ENCODE data around the gene PALM. TPM values are rescaled to one million over a fixed set of nuclear protein-coding genes. Genes with fewer than 3 reads are reported as not detected.

The PALM gene
- total RNA-seq, 1 experiment from 2014 or later = 18.5 TPM

DNA sequence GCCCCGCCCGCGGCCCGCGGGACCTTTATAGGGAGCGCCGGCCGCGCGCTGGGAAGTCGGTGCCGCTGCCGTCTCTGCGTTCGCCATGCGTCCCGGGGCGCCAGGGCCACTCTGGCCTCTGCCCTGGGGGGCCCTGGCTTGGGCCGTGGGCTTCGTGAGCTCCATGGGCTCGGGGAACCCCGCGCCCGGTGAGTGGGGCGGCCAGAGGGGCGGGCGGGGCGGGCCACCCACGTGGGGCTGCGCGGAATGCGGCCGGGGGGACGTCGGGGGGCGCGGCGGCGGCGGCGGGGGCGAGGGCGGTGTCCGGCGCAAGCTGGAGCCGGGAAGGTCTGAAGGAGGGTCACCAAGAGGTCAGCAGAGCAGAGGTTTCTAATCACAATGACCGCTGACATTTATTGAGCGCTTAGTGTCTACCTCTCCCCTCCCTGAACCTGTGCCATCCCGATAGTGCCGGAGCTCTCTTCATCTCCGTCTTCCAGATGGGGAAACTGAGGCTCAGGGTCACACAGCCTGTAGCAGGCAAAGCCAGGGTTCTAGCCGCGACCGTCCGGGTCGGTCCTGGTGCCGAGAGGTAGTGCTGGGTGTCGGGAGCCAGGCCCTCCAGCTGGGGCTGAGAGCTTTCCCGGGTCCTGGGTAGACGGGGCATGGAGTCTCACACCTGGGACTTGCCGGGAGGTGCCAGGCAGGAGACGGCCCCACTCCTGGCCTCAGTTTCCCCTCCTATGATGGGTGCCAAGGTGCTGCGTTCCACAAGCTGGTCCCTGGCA lies 32.2 kb upstream of the PALM start, which contains the start of gene FSTL3:
Gene FSTL3 (plus strand): TSS at position 54 of the 767 bp plus-strand sequence. CDS start 32 bp downstream, at position 86.
- no peak within 1 kb of the TSS; the same call in 1 of the 2 replicates for H3K14ac ChIP-seq (ENCODE audit: insufficient read depth, low read length)
- H2BK120ac ChIP-seq (ENCODE audit: low read depth, low read length, poor library complexity, severe bottlenecking) = no peak within 1 kb of the TSS
- no peak for DNase-seq
- no peaks in the 10 kb centered on the region for H3K9me3 Mint-ChIP-seq
- peak within 1 kb of the TSS; percentile 4 for H3K4me2 ChIP-seq (ENCODE audit: insufficient read depth, insufficient read length, low read length)
- no peak within 1 kb of the TSS for H4K8ac ChIP-seq (replicated peaks; ENCODE audit: insufficient read length, low read depth, low read length)
- no peak within 1 kb of the TSS for H4K91ac ChIP-seq (ENCODE audit: insufficient read length, low read depth, low read length)
- no peak within 1 kb of the TSS for H2AFZ ChIP-seq (ENCODE audit: low read length)
- H3K79me2 ChIP-seq (ENCODE audit: insufficient read depth, low read length) = no peaks in the 10 kb centered on the region
- H4K5ac ChIP-seq (ENCODE audit: insufficient read length, low read depth, low read length) = no peak within 1 kb of the TSS
- no CpG with 5 or more reads among the region's 63 CpGs for WGBS (ENCODE audit: extremely low coverage, insufficient read length, low lambda C conversion rate)
- H3K4me1 ChIP-seq (ENCODE audit: insufficient read depth, low read length) = no peaks in the 10 kb centered on the region
- H2BK15ac ChIP-seq (ENCODE audit: low read depth, low read length) = no peak within 1 kb of the TSS
- no peak within 1 kb of the TSS for H3K4ac ChIP-seq (ENCODE audit: low read depth, low read length)
- no peak within 1 kb of the TSS for H2BK5ac ChIP-seq (ENCODE audit: insufficient read length, low read length)
- H3K9me3 ChIP-seq (ENCODE audit: control insufficient read depth, low read depth, low read length) = no peaks in the 10 kb centered on the region
- H3K27ac ChIP-seq (ENCODE audit: insufficient read length, low read depth, low read length) = no peak within 1 kb of the TSS
- no peak within 1 kb of the TSS for H3K9ac ChIP-seq (ENCODE audit: extremely low read depth, insufficient read length, low read length)
- H4K20me1 ChIP-seq (ENCODE audit: control insufficient read depth, insufficient read depth, insufficient read length) = no peaks in the 10 kb centered on the region
- peaks cover 8% of the 10 kb centered on the region for H3K23me2 ChIP-seq (ENCODE audit: insufficient read length, low read depth, low read length, poor library complexity, severe bottlenecking)
- no peak within 1 kb of the TSS; a peak in 1 of 7 replicates for H3K27ac Mint-ChIP-seq
- H3K56ac ChIP-seq (ENCODE audit: insufficient read length, low read depth, low read length) = no peak within 1 kb of the TSS
- no peak within 1 kb of the TSS for H3K18ac ChIP-seq (ENCODE audit: insufficient read length, low read depth, low read length)
- TF ChIP-seq, protein P1, sequence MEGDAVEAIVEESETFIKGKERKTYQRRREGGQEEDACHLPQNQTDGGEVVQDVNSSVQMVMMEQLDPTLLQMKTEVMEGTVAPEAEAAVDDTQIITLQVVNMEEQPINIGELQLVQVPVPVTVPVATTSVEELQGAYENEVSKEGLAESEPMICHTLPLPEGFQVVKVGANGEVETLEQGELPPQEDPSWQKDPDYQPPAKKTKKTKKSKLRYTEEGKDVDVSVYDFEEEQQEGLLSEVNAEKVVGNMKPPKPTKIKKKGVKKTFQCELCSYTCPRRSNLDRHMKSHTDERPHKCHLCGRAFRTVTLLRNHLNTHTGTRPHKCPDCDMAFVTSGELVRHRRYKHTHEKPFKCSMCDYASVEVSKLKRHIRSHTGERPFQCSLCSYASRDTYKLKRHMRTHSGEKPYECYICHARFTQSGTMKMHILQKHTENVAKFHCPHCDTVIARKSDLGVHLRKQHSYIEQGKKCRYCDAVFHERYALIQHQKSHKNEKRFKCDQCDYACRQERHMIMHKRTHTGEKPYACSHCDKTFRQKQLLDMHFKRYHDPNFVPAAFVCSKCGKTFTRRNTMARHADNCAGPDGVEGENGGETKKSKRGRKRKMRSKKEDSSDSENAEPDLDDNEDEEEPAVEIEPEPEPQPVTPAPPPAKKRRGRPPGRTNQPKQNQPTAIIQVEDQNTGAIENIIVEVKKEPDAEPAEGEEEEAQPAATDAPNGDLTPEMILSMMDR (conservative IDR thresholded peaks at IDR 0.05) = no peak
- H3K36me3 Mint-ChIP-seq (ENCODE audit: insufficient read depth in 1 of 3, low read depth in 3 of 3) = no peaks in the 10 kb centered on the region
- H2AK5ac ChIP-seq (ENCODE audit: insufficient read length, low read length) = no peak within 1 kb of the TSS
- peak within 1 kb of the TSS; percentile 42 to 71 for H3K4me3 Mint-ChIP-seq
- peaks cover 48% of the 10 kb centered on the region for H3K27me3 Mint-ChIP-seq (ENCODE audit: low read depth)
- H3K4me1 Mint-ChIP-seq = peaks cover 0 to 10% of the 10 kb centered on the region in 2 experiments; a peak in 2 of 4 replicates
- no peak within 1 kb of the TSS for H2BK20ac ChIP-seq (ENCODE audit: low read depth, low read length, poor library complexity, severe bottlenecking)
- no peaks in the 10 kb centered on the region; the same call in 1 of the 2 replicates for H3K27me3 ChIP-seq (ENCODE audit: insufficient read depth, low read length)
- no peak within 1 kb of the TSS for H3K23ac ChIP-seq (ENCODE audit: insufficient read length, low read depth, low read length)
- no peak within 1 kb of the TSS for H3T11ph ChIP-seq (ENCODE audit: low read length)
- H3K79me1 ChIP-seq (ENCODE audit: insufficient read depth, low read depth, low read length, poor library complexity, severe bottlenecking) = no peaks in the 10 kb centered on the region
- H2BK12ac ChIP-seq (ENCODE audit: insufficient read length, low read depth, low read length) = no peak within 1 kb of the TSS
